Lower leg skin (tissue), 4 donors: ENCODE data around the gene OR6S1. TPM values are rescaled to one million over a fixed set of nuclear protein-coding genes. Genes with fewer than 3 reads are reported as not detected.
"Not testable (repeated sequence)": the region's sequence is repeated elsewhere in the genome, so short reads cannot be mapped to it uniquely, and the experiment has no call there.

ENCODE experiments used
- DNase-seq, 2 donors: peaks; one replicate each; pipeline ENCODE4 v3.0.0-alpha.2; 2019; ENCODE audit warnings: low spot score in 2 of 2
- H3K4me3 ChIP-seq: fragments of 200-600 bp; sonication (generic); 2 replicates; pipeline ENCODE4 v1.5.1; 2017; ENCODE audit warnings: mild to moderate bottlenecking, low read depth; ENCODE audit not compliant: poor library complexity, severe bottlenecking
- CTCF ChIP-seq, 3 donors: fragments of 450-650 bp; IDR thresholded peaks; one replicate each; pipeline ENCODE4 v1.5.1; 2016; ENCODE audit warnings: antibody characterized with exemption in 3 of 3, mild to moderate bottlenecking in 3 of 3, moderate library complexity in 2 of 3
- POLR2A ChIP-seq, 2 donors: fragments of 450-650 bp; IDR thresholded peaks; one replicate each; pipeline ENCODE4 v1.6.1; 2016 to 2017; ENCODE audit warnings: antibody characterized with exemption in 2 of 2, mild to moderate bottlenecking in 1 of 2, moderate library complexity in 1 of 2
- WGBS, 2 donors: methylation state at CpG; one replicate each; pipeline ENCODE4 v1.1.5; 2018; 5-methylcytosine and 5-hydroxymethylcytosine counted together
- intact Hi-C: fragments of 100-400 bp; cut with DNase I; formaldehyde crosslinking; loops from one replicate; pipeline ENCODE4 v1.15.0; 2023; ENCODE audit warnings: low total_unique reads
- total RNA-seq, 4 donors: library from RNA; depleted of rRNA; stranded (reverse); fragments of >200 nt; gene quantifications; one replicate each; pipeline ENCODE4 v1.1.0, GENCODE V29; 2016

The OR6S1 gene
- total RNA-seq, 4 donors from 2014 or later, result not detected

GRCh38 chr14:20675669-20676068 lies 34.2 kb upstream of the OR6S1 start:
- peak in 1 of 2 donors; percentile 29 for DNase-seq
- TF ChIP-seq CTCF (IDR thresholded peaks at IDR 0.05) (no peak), POLR2A (IDR thresholded peaks at IDR 0.05) (no peak)
- intact Hi-C loops, result no loop called here
- WGBS, 2 donors, result 96 to 98% methylated on average over 2 of the region's 2 CpGs
- H3K4me3 ChIP-seq, result no peak overlapping the region

- H3K4me3 ChIP-seq, result no peak overlapping the region
- 81 to 83% methylated on average over 4 of the region's 4 CpGs for WGBS, 2 donors
- intact Hi-C loops, result no loop called here
- DNase-seq, result no peak
- TF ChIP-seq CTCF (IDR thresholded peaks at IDR 0.05) (no peak), POLR2A (IDR thresholded peaks at IDR 0.05) (no peak)
Observed at GRCh38 chr14:20671597-20672283, 30.2 kb upstream of the OR6S1 start.

GRCh38 chr14:20668969-20669368 lies 27.5 kb upstream of the OR6S1 start:
- no peak for DNase-seq
- 87% methylated on average over 2 of the region's 2 CpGs for WGBS, 2 donors
- intact Hi-C loops, result no loop called here
- no peak overlapping the region for H3K4me3 ChIP-seq
- no peak for TF ChIP-seq POLR2A (IDR thresholded peaks at IDR 0.05)
- no peak for TF ChIP-seq CTCF (IDR thresholded peaks at IDR 0.05)

GRCh38 chr14:20667957-20668356 lies 26.5 kb upstream of the OR6S1 start:
- no peak overlapping the region for H3K4me3 ChIP-seq
- TF ChIP-seq POLR2A (IDR thresholded peaks at IDR 0.05) (no peak), CTCF (IDR thresholded peaks at IDR 0.05) (no peak)
- WGBS, 2 donors, result 69 to 77% methylated on average over 2 of the region's 2 CpGs
- DNase-seq, result no peak
- intact Hi-C loops, result no loop called here

GRCh38 chr14:20666400-20666961 lies 25.0 kb upstream of the OR6S1 start:
- H3K4me3 ChIP-seq, result not testable (repeated sequence)

GRCh38 chr14:20662968-20663732 lies 21.7 kb upstream of the OR6S1 start:
- intact Hi-C loops, result no loop called here
- 4% methylated on average over 31 of the region's 31 CpGs for WGBS, 2 donors
- TF ChIP-seq CTCF (IDR thresholded peaks at IDR 0.05) (no peak), POLR2A (IDR thresholded peaks at IDR 0.05) (no peak)
- DNase-seq, result peak; percentile 45 to 90
- no peak overlapping the region for H3K4me3 ChIP-seq

More at GRCh38 chr14:20666400-20666961, 25.0 kb upstream of the OR6S1 start:
- DNase-seq, intact Hi-C loops: not testable (repeated sequence)
- WGBS, 2 donors, result 70 to 82% methylated on average over 7 of the region's 7 CpGs
